ENCODE results near the gene CRYL1.

CRYL1 gene

GRCh38 chr13:20446900-20447299 lies 78.8 kb downstream of the CRYL1 start:
- TF ChIP-seq CTCF (IDR thresholded peaks at IDR 0.05; ENCODE audit: low read depth, low read length) (no peak), MYC (IDR thresholded peaks at IDR 0.05; ENCODE audit: low read depth, low read length) (no peak), POLR2A (IDR thresholded peaks at IDR 0.05; ENCODE audit: extremely low read depth, insufficient read length) (no peak)
- TF ChIP-seq, protein P1, sequence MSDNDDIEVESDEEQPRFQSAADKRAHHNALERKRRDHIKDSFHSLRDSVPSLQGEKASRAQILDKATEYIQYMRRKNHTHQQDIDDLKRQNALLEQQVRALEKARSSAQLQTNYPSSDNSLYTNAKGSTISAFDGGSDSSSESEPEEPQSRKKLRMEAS (IDR thresholded peaks at IDR 0.05; ENCODE audit: low read depth, low read length), result no peak
- no peak for DNase-seq (ENCODE audit: low read depth)
- H3K4me3 ChIP-seq (ENCODE audit: low read depth, low read length), result no peak overlapping the region

DNA sequence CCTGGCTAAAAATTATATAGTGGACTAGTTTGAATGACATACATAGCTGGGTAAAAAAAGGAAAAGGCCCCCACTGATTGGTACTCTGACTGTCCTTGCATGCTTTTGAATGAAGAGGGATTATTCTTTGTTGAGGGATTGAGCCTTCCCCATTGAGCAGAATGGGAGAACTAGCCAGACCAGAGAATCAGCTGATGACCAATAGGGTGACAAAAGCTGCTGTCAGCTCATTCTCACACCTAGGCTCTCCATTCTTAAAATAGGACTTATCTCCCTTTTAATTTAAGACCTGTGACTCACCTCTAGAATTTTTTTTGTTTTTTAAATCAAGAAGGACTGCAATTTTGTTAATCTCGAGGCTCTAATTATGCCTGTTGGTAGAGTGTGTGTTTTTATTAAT lies 79.3 kb downstream of the CRYL1 start:
- H3K4me3 ChIP-seq (ENCODE audit: low read depth, low read length), result no peak overlapping the region
- TF ChIP-seq, protein P1 (IDR thresholded peaks at IDR 0.05; ENCODE audit: low read depth, low read length), result no peak
- no peak for TF ChIP-seq CTCF (IDR thresholded peaks at IDR 0.05; ENCODE audit: low read depth, low read length)
- DNase-seq (ENCODE audit: low read depth), result no peak

DNA sequence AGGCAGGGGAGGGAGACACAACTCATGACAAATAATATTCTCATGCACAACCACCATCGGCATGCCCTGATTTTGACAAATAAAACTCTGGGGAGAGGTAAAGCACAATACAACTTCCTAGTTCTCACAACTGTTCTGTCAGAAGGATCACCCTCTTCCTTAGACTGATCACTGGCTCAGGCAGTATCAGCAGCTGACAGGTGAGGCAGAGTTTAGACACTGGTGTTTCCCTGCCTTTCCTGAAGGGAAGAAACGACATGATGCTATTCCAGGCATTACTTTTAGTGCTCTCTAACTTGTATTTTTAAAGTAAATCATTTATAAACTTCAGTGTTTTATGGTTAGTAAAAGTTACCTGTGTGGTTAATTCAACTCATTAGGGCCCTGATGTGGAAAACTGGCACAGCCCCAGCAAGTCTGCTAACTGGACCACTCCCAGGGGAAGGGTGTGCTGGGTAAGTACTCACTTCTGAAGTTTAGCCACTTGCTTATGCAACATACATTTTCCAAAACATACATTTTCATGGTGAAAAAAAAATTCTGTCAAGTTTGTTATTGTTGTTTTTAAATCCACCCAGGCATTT lies 82.8 kb downstream of the CRYL1 start:
- no peak for DNase-seq (ENCODE audit: low read depth)
- no peak overlapping the region for H3K4me3 ChIP-seq (ENCODE audit: low read depth, low read length)
- TF ChIP-seq POLR2A (IDR thresholded peaks at IDR 0.05; ENCODE audit: extremely low read depth, insufficient read length), result no peak
- TF ChIP-seq MYC (IDR thresholded peaks at IDR 0.05; ENCODE audit: low read depth, low read length), result no peak
- TF ChIP-seq CTCF (IDR thresholded peaks at IDR 0.05; ENCODE audit: low read depth, low read length), result no peak
- TF ChIP-seq, protein P1 (IDR thresholded peaks at IDR 0.05; ENCODE audit: low read depth, low read length), result no peak

GRCh38 chr13:20442375-20442774 lies 83.3 kb downstream of the CRYL1 start:
- no peak overlapping the region for H3K4me3 ChIP-seq (ENCODE audit: low read depth, low read length)
- DNase-seq (ENCODE audit: low read depth), result no peak
- TF ChIP-seq CTCF (IDR thresholded peaks at IDR 0.05; ENCODE audit: low read depth, low read length) (no peak), POLR2A (IDR thresholded peaks at IDR 0.05; ENCODE audit: extremely low read depth, insufficient read length) (no peak), MYC (IDR thresholded peaks at IDR 0.05; ENCODE audit: low read depth, low read length) (no peak)
- TF ChIP-seq, protein P1 (IDR thresholded peaks at IDR 0.05; ENCODE audit: low read depth, low read length), result no peak

DNA sequence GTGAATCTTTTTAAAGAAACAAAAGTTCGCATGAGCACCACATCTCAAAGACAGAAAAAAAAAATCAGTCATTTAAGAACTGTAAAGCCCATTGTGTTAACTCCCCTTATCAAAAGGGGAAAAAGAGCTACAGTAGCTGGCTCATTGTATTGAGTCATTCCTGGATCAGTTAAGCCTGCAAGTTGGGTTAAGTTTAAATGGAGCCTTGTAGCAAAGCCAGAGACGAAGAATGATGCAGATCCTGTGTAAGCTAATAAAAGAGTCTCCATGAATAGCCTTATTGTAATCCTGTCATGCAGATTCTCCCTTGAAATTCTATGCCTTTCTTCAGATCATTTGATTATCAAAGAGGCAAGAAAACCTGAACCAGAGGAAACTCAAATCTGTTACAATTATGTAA lies 83.8 kb downstream of the CRYL1 start:
- no peak for DNase-seq (ENCODE audit: low read depth)
- TF ChIP-seq, protein P1 (IDR thresholded peaks at IDR 0.05; ENCODE audit: low read depth, low read length), result no peak
- no peak for TF ChIP-seq POLR2A (IDR thresholded peaks at IDR 0.05; ENCODE audit: extremely low read depth, insufficient read length)
- no peak for TF ChIP-seq MYC (IDR thresholded peaks at IDR 0.05; ENCODE audit: low read depth, low read length)
- no peak for TF ChIP-seq CTCF (IDR thresholded peaks at IDR 0.05; ENCODE audit: low read depth, low read length)
- H3K4me3 ChIP-seq (ENCODE audit: low read depth, low read length), result no peak overlapping the region

GRCh38 chr13:20441056-20441455 lies 84.6 kb downstream of the CRYL1 start:
- no peak for TF ChIP-seq CTCF (IDR thresholded peaks at IDR 0.05; ENCODE audit: low read depth, low read length)
- TF ChIP-seq MYC (IDR thresholded peaks at IDR 0.05; ENCODE audit: low read depth, low read length), result no peak
- TF ChIP-seq, protein P1 (IDR thresholded peaks at IDR 0.05; ENCODE audit: low read depth, low read length), result no peak
- TF ChIP-seq POLR2A (IDR thresholded peaks at IDR 0.05; ENCODE audit: extremely low read depth, insufficient read length), result no peak
- no peak for DNase-seq (ENCODE audit: low read depth)
- no peak overlapping the region for H3K4me3 ChIP-seq (ENCODE audit: low read depth, low read length)

Data from NB4 (cell line).